RPMI7951 (cell line): Measurements from ENCODE around the gene SMAGP. TPM values are rescaled to one million over a fixed set of nuclear protein-coding genes. Genes with fewer than 3 reads are reported as not detected.
"Not testable (repeated sequence)": the region's sequence is repeated elsewhere in the genome, so short reads cannot be mapped to it uniquely, and the experiment has no call there.

Experiments used
- DNase-seq: peaks from one replicate; pipeline ENCODE4 v3.0.0-alpha.2; 2012; ENCODE audit warnings: low read depth
- total RNA-seq: library from RNA; depleted of rRNA; stranded (reverse); fragments of >200 nt; shearing (Covaris generic); gene quantifications from 2 replicates; pipeline ENCODE4 v1.2.3, GENCODE V29; 2014

SMAGP gene
- total RNA-seq, 1 experiment from 2014 or later = 20.4 TPM

DNA sequence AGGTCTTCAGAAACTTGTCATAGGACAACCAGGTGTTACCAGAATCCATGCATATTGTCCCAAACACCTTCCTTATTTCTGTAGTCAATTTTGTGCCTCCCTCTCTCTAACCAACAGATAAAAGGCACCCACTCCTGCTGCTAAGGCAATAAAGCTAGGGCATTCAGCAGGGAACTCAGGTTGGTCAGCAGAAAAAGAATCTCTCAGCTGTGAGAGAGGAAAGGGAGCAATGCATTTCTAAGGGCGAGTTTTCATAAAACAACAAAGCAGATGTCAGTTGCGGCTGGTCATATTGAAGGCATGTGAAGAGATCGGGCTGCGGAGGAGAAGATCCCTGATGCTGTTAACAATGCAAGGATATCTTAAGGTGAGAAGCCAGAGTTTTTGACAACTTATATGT, 45.0 kb downstream of the SMAGP start:
- no peak for DNase-seq

DNA sequence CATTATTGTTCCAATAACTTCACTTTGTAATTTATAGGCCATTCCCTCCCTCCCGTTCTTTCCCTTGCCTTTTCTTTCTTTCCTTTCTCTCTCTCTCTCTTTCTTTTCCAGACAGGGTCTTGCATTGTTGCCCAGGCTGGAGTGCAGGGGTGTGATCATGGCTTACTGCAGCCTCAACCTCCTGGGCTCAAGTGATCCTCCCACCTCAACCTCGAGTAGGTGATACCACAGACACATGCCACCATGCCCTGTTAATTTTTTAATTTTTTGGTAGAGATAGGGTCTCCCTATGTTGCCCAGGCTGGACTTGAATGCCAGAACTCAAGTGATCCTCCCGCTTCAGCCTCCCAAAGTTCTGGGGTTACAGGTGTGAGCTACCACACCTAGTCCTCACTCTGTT, 45.6 kb downstream of the SMAGP start:
- no peak for DNase-seq

DNA sequence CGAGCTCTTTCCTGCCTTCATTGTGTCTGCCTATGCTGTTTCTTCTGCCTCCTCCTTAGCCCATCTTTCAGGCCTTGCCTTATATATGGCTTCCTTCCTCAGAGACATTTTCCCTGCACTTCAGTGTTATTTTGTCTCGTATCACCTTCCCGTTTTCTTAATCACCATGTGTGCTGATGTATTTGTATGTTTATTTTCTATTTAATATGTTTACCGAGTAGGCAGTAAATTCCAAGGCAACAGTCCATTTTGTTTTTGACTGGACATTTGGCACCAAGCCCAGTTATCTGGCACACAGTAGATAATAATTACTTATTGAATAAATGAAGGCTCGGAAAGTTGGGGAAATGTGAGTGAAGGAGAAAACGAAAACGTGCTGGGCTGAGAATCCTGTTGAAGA, 47.8 kb downstream of the SMAGP start:
- no peak for DNase-seq

DNA sequence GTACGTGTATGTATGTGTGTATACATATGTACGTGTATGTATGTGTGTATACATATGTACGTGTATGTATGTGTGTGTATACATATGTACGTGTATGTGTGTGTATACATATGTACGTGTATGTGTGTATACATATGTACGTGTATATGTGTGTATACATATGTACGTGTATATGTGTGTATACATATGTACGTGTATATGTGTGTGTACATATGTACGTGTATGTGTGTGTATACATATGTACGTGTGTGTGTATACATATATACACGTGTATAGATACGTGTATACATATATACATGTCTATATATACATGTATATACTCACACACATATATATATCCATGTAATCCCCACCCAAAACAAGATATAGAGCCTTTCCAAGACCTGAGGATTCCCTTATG, 50.4 kb downstream of the SMAGP start:
- not testable (repeated sequence) for DNase-seq

DNA sequence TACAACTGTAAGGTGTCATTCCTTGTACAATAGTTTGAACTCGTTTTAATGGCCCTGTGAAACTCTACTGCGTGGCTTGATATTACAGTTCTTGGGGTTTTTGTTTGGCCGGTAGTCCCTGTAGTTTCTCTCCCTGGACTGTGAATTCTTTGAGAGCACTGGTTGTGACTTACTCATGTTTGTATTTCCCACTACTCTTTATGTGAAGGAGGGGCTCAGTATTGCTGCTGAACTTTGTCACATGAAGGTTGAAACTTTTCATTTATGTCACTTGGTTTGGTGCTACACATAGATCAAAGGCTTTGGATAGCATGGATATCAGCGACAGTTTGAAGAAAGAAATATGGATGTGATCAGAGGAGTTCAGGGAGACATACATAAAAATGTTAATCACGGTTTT, 50.9 kb downstream of the SMAGP start:
- no peak for DNase-seq

DNA sequence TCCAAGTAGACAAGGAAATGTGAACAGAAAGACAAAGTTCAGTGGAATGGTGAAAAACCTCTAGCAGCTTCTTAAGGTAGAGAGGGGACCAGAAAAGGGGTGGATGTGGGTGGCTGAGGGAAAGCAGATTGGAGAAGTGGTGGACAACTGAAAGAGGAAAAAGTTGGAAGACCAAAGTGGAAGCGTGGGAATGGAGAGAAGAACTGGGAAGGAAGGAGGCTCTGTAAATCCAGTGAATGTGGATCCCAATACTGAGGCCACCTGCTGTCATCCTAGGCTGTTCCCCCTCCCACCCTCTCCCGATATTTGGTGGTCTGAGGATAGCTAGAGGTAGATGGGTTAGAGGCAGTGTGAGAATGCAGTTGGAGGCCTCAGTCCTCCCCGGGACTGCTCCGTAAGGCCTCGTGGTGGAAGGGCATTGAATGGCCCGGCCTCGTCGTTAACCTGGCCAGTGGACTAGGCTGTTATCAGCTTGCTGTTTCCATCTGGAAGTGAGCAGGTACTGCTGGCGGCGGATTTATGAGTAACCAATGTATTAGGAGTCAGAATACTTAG, 51.5 kb downstream of the SMAGP start:
- DNase-seq = no peak

DNA sequence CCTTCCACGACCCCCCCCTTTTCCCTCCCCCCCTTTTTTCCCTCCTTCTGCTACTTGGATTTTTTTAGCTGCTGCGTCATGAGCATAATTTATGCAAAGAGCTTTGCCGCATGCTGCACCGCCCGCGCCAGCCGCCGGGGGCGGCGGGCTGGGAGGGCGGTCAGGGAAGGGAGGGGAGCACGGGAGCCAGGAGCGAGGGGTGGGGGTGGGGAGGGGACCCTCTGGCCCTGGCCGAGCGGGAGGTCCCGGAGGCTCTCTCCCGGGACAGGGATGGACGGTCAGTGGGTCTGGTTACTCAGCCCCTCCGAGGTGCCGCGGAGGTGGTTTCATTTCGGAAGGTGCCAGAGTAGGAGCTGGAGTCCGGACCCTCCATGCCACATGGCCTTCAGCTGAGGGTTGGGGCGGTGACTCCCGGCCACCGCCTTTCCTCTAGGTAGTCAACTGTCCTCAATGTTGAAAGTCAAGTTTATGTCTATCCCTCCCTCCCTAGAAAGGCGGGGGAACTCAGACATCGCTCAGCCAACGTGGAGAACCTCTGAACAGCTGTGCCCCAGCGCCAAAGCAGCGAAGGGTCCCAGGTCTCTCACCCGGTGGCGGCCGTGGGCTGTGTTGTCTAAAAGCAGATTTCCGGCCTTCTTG, 52.1 kb downstream of the SMAGP start, which contains the start of gene POU6F1:
POU6F1 (minus strand) TSS at position 95 of the 639 bp plus-strand sequence. CDS start 11,226 bp downstream, outside the sequence.
- DNase-seq = peak; percentile 73

DNA sequence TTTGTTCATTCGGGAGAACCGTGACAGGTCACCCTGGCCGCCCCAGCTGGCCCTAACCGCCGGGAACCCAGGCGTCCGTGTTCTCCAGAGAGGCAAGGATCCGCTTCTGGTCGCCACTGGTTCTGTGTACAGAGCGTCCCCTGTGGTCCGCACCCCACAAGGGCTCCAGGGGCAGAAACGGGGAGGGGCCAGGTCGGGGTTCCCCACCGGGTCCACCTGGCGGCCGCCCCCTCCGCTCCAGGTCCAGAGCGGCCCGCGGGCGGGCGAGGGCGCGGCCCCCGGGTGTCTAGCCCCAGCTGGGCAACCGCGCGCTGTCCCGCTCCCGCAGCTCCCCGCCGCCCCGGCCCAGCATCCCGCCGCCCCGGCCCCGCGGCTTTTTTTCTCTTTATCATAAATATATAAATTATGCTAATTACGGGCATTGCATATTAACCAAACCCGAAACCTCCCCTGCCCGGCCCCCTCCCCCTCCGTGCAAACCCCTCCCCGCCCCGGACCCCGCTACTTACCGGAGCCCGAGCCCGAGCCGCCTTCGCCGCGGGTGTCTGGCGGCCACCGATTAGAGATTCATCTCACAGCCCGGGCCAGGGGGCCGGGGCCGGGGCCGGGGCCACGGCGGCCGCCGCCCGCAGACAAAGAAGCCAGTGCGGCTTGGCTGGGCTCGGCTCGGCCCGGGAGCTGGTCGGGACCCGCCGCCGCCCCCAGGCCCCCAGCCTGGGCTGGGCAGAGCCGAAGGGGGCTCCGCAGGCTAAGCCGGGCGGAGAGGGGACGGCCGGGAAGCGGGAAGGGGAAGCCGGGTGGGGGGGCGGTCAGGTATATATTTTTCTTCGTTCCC, 52.9 kb downstream of the SMAGP start:
- DNase-seq = peak; percentile 4

DNA sequence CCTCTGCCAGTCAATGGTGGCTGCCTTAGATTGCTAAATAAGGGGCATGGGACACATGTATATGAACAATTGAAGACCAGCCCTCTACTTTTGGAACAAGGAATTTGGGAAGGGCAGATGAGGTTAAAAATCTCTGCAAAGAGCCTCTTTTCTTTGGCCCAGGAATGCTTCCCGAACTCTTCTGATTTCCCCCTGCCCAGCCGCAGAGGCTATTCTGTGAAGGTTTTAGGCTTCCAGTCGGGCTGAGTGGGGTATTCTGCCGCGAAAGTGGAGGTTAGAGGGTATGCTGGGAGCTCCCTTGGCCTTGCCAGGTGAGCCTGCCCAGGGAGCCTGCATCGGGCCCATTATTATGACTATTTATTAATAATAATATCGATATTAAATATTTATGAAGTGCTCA, 53.6 kb downstream of the SMAGP start:
- DNase-seq = no peak

DNA sequence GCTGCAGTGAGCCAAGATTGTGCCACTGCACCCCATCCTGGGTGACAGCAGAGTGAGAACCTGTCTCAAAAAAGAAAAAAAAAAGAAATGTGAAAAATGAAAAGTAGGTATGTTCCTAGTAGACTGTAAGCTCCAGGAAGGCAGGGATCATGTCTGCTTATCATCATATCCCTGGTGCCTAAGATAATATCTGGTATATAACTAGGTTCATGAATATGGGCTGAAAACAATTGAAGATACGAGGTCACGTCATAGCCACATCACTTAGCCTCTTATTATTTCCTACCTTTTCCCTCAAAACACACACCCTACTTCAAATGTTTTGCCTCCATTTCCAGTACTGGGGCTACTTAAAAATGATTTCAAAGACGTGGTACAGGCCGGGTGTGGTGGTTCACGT, 55.3 kb downstream of the SMAGP start:
- no peak for DNase-seq

DNA sequence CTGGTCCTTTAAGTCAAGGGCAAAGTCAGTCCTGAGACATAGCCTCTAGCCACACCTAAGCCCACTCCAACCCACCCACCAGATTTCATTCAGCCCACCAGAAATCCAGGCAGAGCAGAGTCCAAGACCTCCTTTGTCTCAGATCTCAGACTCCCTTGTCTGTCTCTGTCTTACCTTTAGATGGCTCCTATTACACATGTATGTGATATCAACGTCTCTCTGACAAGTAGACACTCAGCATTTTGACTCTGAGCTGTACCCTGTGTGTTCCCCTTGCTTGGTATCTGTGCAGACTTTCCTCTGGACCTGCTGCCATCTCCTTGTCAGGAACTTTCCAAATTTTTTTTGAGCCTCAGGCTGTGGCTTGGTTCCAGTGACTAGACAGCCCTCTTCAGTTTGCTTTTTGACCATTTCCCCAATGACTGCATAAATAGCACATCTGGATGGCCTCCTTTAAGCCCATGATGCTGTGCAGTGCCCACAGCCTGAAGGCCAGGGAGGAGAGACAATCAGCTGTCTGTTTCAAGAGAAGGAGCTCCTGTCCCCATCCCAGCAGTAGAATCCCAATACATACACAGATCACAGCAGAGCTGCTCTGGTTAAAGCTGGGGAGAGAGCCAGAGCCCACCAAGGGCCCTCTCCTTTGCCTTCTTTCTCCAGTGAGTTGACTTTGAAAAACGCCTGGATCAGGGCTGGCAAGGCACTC, 59.4 kb downstream of the SMAGP start:
- DNase-seq = peak; percentile 7

DNA sequence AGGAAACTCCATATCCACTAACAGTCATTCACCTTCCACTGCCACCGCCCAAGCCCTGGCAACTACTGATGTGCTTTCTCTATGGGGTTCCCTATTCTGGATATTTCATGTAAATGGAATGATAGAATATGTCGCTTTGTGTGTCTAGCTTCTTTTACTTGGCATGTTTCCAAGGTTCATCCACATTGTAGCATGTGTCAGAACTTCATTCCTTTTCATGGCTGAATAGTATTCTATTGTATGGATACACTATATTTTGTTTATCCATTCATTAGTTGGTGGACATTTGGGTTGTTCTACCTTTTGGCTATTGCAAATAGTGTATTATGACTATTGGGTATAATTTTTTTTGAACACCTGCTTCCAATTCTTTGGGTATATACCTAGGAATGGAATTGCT, 61.0 kb downstream of the SMAGP start:
- no peak for DNase-seq

DNA sequence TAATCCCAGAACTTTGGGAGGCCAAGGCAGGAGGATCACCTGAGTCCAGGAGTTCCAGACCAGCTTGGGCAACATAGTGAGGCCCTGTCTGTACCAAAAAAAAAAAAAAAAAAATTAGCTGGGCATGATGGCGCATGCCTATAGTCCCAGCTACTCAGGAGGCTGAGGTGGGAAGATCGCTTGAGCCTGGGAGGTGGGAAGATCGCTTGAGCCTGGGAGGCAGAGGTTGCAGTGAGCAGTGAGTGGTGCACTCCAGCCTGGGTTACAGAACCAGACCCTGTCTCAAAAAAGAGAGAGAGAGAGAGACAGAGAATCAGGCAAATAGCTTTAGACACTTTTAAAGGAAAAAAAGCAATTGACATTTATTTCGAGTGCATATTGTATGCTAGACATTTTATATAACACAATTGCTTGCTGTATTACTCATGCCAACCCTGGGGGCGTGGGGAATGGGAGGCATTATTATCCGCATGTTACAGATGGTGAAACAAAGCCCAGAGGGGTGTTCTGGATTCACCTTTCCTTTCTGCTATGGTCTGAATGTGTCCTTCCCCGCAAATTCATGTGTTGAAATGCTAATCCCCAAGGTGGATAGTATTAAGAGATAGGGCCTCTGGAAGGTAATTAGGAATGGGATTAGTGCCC, 62.1 kb downstream of the SMAGP start:
- DNase-seq = no peak

DNA sequence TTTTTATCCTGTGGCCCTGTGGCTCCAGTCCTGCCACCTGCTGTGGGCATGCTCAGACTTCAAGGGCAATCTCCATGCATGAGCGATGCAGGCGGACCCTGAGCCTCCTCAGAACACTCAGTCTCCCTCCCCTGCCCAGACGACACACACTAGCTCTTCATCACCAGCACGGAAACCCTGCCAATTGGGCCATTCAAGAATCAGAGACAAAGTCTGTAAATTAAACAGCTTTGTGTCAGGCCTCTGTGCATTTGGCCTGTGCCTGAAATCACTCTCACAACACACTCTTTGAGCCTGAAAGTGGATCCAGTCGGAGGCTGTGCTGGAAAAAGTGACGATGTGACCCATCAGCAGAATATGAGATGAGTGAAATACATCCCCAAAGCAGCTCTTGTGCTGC, 64.9 kb downstream of the SMAGP start:
- no peak for DNase-seq

DNA sequence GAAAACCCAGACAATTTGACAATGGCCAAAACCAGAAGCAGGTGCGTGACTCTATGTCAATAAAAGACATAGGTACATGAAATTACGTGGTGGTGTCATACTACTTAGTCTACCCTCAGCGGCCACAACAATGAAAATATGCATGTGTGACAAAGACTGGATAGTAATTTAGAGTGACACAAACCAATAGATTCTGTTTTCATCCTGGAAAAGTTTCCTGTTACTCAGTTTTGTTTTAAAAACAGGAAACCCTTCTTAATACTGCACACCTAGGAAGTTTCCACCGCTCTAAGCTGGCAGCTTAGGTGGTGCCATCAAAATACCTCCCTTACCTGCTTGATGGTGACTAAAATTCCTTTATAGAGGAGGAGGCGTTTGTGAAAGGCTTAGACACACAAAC, 67.5 kb downstream of the SMAGP start:
- no peak for DNase-seq

DNA sequence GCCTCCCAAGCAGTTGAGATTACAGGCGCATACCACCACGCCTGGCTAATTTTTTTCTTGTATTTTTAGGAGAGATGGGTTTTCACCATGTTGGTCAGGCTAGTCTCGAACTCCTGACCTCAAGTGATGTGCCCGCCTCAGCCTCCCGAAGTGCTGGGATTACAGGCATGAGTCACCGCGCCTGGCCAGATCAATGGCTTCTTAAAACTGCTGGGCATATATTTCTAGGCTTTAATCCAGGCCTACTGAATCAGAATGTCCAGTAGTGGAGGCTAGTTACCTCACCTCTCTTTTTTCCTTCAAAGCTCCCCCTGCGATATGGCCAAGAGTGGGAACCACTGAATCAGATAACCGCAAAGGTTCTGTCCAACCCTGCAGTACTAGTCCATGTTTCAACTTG, 69.4 kb downstream of the SMAGP start:
- no peak for DNase-seq

DNA sequence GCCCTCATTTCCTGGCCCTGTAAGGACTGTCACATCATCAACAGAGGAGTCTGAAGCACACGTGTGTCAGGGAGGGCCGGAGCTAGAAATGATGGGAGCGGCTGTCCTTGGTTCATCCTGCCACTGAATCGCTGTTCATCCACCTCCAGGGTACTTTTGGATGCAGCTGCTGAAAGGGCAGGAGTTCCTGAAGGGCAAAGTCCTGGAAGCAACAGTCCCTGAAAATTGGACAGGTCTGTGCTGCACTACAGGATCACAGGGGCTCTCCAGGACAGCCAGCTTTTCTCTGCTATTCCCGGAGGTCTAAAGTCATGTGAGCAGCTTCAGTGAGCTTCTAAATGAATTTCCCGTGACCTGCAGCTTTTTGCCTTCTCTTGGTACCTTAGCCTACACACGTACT, 70.1 kb downstream of the SMAGP start:
- DNase-seq = no peak

DNA sequence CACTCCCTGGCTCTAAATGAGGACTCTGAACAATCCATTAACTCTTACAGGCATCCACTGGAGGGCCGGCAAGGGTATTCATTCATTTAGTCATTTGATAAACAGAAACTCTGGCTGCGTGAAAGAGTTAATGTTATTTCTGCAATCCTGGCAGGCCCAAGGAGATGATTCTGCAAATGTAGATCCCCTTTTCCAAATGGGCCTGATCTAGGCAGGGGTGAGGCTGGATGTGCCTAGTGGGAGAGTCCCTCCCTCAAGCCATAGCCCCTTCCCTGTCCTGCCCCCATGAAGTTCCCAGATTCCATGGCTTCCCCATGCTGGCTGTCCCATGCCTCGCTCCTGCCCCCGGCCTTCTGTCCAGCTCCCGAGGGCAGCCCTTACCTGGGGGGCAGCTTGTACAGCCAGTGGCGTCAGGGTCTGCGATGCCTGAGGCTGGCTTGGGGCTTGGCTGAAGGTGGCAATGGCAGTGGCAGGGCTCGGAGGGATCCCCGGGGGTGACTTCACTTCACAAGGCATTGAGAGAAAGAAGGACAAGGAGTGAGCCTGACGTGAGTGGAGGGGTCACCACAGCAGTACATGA, 70.8 kb downstream of the SMAGP start:
- no peak for DNase-seq

DNA sequence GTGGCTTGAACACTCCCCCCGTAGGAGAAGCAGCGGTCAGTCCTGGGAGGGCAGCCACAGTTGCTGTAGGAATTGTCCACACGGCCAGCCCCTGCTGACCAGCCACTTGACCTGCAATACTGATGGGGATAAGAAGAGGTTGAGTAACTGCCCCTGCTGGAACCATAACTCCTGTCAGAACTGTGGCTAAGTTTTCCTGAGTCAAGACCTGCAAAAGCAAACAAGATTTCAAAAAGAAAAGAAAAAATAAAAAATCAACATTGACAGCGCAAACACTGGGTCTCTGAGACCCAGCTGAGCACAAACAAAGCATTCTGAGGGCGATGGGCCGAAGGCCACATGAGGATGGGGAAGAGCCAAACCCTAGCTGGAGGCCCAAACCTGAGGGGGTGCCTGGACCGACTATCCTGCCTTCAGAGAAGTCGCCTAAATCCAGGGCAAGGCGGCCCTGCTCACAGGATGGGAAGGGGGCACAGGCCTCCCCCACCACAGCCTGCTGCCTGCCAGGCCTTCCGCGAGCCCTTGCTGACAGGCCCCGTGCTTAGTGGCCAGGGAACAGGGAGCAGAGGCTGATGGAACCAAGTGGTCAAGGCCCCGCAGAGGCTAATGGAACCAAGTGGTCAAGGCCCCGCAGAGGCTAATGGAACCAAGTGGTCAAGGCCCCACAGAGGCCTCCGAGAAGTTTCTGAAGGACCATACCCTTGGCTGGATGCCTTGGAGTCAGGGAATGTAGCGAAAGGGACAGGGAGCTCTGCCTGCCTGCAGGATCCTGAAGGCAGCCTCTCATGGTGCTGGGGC, 71.4 kb downstream of the SMAGP start:
- DNase-seq = no peak

DNA sequence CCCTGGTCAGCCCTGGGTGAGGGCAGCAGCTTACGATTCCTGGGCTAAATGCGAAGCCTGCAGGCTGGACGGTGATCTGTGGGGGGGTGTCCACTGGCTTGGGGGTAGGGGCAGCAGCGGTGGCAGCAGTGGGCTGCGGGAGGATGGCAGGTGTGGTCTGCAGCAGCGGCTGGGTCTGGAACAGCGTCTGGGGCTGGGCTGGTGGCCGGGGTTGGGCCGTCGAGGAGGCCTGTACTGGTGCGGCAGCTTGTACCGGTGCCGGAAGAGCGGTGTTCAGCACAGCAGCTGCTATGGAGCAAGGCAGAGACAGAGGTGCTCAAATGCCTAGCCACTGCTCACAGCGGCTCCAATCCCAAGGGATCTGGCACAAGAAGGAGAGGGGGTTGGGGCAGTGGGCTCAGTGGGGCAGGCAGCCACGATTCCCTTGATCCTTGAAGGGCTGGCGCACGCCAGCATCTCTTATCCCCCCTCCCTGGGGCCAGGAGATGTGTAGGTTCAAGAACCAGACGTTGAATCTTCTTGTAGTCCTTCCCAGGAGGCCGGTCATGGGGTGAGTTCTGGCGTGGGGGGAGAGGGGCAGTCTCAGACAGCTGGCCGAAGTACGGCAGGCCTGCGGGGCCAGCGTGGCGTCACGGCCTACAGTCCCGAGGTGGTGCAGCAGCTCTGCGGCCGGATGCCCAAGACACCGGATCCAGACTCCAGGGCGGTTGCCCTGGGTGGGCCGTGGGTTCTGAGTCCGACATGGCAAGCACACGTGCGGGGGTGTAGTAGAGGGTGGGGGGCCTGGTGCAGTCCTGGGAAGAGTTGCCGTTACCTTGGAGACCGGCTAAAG, 72.3 kb downstream of the SMAGP start:
- no peak for DNase-seq
